Measurements from ENCODE around the gene CDH24. TPM values are rescaled to one million over a fixed set of nuclear protein-coding genes. Genes with fewer than 3 reads are reported as not detected.

CDH24 gene
- total and polyA plus RNA-seq, 9 of the 15 experiments (the other 6 are each of a cell fraction or from before 2014, with no cell fraction given) = 0.04 to 16.2 (median 4.9) TPM

DNA sequence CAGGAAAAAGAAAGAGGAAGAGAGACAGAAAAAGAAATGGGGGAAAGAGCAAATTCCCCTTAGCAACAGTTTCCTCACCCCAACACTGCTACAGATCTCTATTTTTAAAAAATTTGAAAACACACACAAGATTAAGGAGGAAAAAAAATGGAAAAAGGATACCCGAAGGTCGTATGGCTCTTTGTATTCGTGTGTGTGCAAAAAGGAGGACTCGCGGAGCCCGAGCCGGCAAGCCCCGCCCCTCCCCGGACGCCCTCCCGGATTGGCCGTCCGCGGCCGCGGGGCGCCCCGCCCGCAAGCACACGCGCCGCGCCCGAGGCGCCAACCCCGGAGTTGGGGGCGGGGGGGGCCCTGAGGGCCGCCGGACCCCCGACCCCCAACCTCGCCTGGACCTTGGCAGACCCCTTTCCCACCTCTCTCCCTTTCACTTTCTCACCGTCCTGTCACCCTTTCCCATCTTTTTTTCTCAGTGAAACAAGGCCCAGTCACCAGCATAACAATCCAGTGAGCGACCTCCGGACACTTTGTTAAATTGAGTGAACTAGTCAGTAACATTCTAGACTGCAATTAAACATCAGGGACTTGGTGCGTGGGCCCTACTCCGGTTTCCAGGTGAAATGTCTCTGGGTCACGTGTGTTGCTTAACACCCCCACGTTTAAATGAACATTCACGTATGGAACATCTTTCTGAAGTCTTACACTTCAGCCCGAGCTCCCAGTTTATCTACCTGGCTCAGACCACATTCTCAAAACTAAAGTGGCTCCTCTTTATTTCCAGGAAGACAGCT lies 47.2 kb downstream of the CDH24 start, which contains the start of gene C14orf93 (continued):
- TF ChIP-seq PURB (CRISPR knock-in tag; IDR thresholded peaks at IDR 0.05; ENCODE audit: low read depth) (no peak), RFX5 (IDR thresholded peaks at IDR 0.05; ENCODE audit: low read depth, low read length) (no peak), NFE2L1 (tag; IDR thresholded peaks at IDR 0.05; ENCODE audit: borderline replicate concordance, low read depth) (no peak), ZNF121 (CRISPR knock-in tag; conservative IDR thresholded peaks at IDR 0.05) (no peak), MEIS2 (IDR thresholded peaks at IDR 0.05; ENCODE audit: partially characterized antibody) (peak; percentile 13), THAP7 (CRISPR knock-in tag; IDR thresholded peaks at IDR 0.05) (no peak), ZSCAN29 (IDR thresholded peaks at IDR 0.05) (0 out of 2 replicates have a peak, but pooled peaks have one; percentile 23), ELF2 (CRISPR knock-in tag; IDR thresholded peaks at IDR 0.05) (no peak), NCOA6 (IDR thresholded peaks at IDR 0.05) (no peak), ZC3H4 (CRISPR knock-in tag; IDR thresholded peaks at IDR 0.05; ENCODE audit: borderline replicate concordance) (no peak), NR2C1 (IDR thresholded peaks at IDR 0.05) (no peak), NR2C1 (tag; IDR thresholded peaks at IDR 0.05) (no peak), COPS2 (conservative IDR thresholded peaks at IDR 0.05) (no peak), ZBTB26 (CRISPR knock-in tag; IDR thresholded peaks at IDR 0.05) (no peak), JUNB (CRISPR knock-in tag; conservative IDR thresholded peaks at IDR 0.05) (no peak), REST (IDR thresholded peaks at IDR 0.05; ENCODE audit: borderline replicate concordance) (peak; percentile 9; the same call in 1 of the 2 replicates), REST (CRISPR knock-in tag; IDR thresholded peaks at IDR 0.05; ENCODE audit: low read depth) (no peak), FOSL1 (tag; conservative IDR thresholded peaks at IDR 0.05) (no peak)
- TF ChIP-seq, protein P1, sequence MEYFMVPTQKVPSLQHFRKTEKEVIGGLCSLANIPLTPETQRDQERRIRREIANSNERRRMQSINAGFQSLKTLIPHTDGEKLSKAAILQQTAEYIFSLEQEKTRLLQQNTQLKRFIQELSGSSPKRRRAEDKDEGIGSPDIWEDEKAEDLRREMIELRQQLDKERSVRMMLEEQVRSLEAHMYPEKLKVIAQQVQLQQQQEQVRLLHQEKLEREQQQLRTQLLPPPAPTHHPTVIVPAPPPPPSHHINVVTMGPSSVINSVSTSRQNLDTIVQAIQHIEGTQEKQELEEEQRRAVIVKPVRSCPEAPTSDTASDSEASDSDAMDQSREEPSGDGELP (CRISPR knock-in tag; IDR thresholded peaks at IDR 0.05; ENCODE audit: borderline replicate concordance) = 0 out of 2 replicates have a peak, but pooled peaks have one; percentile 1
